Measurements from ENCODE around the gene CMC1.
"Not testable (repeated sequence)": the region's sequence is repeated elsewhere in the genome, so short reads cannot be mapped to it uniquely, and the experiment has no call there.

Gene CMC1

GRCh38 chr3:28247286-28247685, 5.9 kb downstream of the CMC1 start:
- no peak for DNase-seq

DNA sequence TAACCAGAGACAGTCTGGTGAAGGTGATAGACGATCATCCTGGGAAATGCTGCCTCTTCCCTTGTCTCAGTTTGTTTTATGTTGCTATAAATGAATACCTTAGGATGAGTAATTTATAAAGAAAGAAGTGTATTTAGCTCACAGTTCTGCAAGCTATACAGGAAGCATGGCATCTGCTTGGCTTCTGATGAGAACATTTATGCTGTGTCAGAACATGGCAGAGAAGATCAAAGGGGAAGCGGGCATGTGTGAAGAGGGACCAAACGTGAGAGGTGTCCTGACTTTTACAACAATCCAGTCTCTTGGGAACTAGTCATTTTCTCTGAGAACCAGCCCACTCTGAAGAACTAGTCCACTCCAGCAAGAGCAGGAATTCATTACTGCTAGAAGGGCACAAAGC, 9.6 kb downstream of the CMC1 start:
- DNase-seq: peak; percentile 3

DNA sequence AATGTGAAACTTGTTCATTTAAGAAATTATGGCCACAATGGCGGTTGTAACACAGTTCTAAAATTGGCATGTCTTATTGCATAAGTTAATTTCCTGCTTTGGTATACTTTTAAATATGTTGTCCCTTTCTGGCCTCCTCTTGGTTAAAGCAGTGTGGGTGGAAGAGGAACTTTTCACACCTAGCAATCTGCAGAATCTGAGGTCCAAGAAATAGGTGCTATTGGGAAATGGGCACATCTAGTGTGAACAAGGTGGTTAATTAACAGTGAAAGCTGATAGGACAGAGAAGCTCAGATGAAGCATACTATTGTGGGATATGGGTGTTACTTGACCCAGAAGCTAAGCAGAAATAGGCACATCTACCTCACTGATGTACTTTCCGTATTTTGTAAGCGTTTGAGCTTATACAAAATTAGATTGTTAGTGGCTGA, 10.6 kb downstream of the CMC1 start:
- no peak for DNase-seq

GRCh38 chr3:28253040-28253715, 11.8 kb downstream of the CMC1 start:
- DNase-seq: no peak

DNA sequence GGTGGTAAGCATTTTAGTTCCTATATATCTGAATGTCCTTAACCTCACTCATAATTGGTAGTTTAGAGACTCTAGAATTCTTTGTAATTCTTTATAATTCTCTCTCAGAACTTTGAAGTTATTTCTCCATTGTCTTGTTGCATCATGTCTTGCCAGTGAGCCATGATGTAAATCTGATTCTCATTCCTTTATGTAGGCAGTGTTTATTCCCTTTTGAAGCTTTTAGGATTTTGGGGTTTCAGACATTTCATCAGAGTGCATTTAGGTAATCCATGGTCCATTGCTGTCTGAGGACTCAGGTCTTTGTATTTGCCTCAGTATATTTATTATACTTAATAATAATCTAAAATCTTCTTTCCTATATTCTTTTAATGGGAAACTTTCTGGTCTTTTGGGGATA, 20.6 kb downstream of the CMC1 start:
- no peak for DNase-seq

GRCh38 chr3:28265641-28266040, 24.2 kb downstream of the CMC1 start:
- DNase-seq: no peak

- peak; percentile 3 for DNase-seq
These were observed 26.8 kb downstream of the CMC1 start for GRCh38 chr3:28267984-28268849.

GRCh38 chr3:28268989-28269388, 27.6 kb downstream of the CMC1 start:
- no peak for DNase-seq

- not testable (repeated sequence) for DNase-seq
These were observed 28.5 kb downstream of the CMC1 start for GRCh38 chr3:28269884-28270283.

DNA sequence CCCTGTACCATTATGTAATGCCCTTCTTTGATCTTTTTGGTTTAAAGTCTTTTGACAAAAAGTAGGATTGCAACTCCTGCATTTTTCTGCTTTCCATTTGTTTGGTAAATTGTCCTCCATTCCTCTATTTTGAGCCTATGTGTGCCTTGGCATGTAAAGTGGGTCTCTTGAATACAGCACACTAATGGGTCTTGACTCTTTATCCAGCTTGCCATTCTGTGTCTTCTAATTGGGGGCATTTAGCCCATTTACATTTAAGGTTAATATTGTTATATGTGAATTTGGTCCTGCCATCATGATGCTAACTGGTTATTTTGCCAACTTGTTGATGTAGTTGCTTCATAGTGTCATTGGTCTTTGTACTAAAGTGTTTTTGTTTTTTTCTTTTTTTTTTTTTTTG, 32.4 kb downstream of the CMC1 start:
- no peak for DNase-seq

DNA sequence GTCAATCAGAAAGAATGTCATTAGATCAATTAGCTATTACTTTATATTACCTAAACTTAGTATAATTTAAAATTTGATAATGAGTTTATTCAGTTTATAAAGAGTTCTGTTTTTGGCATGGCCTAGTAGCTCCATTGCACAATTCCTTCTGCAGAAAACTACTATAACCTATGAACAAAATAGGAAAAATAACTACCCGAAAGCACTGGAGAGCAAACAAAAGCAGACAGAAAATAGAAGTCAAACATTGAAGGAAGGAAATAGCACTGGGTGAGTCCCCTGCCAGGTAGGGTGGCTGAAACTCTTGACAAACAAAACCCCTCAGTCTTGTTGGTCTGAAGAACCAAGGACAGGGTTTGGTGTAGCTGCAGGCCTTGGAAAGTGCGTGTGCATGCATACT, 37.5 kb downstream of the CMC1 start:
- no peak for DNase-seq

GRCh38 chr3:28279770-28280169, 38.4 kb downstream of the CMC1 start:
- DNase-seq: no peak

- DNase-seq: no peak
These were observed 39.4 kb downstream of the CMC1 start for GRCh38 chr3:28280781-28281180.

- peak; percentile 40 for DNase-seq
These were observed 45.2 kb downstream of the CMC1 start for GRCh38 chr3:28286595-28286994.

DNA sequence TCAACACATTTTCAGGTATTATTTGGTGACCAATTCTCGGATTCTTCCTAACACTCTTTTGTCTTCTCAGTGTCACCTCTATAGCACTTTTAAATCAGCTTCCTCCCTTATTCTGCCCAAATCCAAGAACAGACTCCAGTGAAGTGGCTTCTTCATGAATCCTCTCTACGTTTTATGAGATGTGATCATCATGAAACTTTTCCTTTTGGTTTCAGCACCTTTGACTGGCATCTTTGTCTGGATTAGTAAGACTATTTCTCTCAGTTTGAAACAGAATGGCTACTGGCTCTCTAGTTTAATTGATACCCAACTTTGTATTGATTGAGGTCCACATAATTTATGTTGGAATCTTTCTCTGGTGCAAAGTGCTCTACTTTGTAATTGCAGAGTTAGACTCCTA, 45.6 kb downstream of the CMC1 start:
- DNase-seq: no peak

- no peak for DNase-seq
These were observed 49.5 kb downstream of the CMC1 start for GRCh38 chr3:28290863-28291300.

GRCh38 chr3:28291577-28291976, 50.2 kb downstream of the CMC1 start:
- DNase-seq: no peak

DNA sequence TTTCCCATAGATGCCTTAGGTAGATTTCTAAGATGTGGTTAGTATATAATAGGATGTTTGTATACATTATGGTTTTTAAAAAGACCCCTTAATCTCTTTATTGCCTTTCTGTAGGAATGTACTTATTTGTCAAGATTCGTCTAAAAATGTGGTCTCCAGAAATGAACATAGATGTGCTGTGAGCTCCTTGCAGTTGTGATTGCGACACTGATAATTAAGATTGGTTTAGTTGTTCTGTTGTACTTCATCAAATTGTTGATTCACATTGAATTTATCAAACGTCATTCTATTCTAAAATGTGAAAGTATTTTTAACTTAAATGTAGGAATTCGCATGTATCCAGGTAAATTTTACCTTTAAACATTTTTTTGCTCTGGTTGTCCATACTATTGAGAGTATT, 51.2 kb downstream of the CMC1 start:
- DNase-seq: no peak

- no peak for DNase-seq
These were observed 53.4 kb downstream of the CMC1 start for GRCh38 chr3:28294667-28295413.

DNA sequence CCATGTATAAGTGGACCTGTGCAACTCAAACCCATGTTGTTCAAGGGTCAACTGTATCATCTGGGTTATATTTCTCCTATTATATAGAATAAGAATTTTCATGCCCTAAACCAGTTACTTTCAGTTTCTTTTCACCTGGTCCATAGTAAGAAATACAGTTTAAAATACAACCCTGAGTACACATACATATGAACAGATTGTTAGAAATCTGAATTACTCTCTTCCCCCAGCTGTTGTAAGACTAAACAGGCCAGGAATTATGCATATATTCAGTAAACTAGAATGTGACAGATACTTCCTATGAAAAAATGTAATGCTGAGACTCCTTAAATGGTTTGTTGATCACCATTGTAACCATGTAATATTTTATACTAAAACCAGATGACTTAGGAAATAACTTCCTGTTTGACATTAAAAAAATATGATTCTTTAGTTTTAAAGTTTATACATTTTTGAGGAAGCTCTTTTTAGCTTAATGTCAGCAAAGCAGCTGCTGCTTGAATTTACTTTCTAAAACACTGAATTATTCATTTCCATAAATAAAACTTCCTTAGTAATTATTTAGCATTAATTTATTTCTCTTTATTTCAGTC, 54.6 kb downstream of the CMC1 start:
- peak; percentile 11 for DNase-seq

DNA sequence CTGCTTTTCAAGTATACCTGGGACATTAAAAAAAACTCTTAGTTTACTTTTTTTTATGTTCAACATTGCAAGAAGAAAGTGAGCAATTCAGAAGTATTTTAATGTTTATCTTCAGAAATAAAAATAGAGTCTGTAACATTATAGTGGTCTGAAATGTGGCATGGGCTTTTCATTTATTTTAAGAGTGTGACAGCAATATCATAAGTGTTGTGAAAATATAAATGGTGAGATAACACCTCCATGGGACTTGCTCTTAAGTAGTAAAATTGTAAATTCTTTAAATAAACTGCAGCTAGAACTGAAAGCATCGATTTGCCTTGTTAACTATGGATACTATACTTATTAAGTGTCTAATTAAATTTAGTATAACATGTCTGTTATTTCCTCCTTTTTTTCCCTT, 58.3 kb downstream of the CMC1 start:
- DNase-seq: no peak

DNA sequence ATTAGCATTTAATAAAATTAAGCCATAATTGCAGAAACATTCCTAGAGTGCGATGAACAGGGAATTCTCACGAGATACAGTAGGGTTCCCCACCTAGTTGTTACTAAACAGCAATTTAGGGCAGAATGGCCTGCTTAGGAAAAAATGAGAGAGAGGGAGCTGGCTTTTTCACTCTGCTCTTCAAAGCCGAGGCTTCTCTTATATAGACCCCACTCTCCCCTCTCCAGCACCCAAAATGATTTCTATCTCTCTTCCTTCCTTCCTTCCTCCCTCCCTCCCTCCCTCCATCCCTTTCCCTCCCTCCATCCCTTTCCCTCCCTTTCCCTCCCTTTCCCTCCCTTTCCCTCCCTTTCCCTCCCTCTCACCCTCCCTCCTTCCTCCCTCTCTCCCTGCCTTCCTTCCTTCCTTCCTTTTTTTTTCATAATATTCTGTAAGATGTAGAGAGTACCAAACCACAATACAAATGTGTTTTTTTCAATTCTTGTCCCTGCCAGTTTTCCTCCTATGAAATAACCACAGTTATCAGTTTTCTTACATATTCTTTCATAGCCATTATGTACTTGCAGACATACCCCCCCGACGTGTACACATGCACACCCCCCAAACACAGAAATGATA, 59.0 kb downstream of the CMC1 start:
- DNase-seq: no peak

- DNase-seq: peak; percentile 29
These were observed 60.3 kb downstream of the CMC1 start for GRCh38 chr3:28301688-28302087.

All from fibroblast of upper back skin (primary cell).